RWPE2 (cell line): ENCODE measurements around the gene TNFRSF18.

Experiments used
- ATAC-seq: fragments of 200-7000 bp; cut with Tn5 transposase; 3 replicates; pipeline ENCODE4 v1.9.1; 2021; ENCODE audit warnings: low read depth
- DNase-seq: peaks from one replicate; pipeline ENCODE4 v3.0.0-alpha.2; 2020; ENCODE audit warnings: low spot score
- H3K27ac ChIP-seq: fragments of 450-650 bp; 2 replicates; pipeline ENCODE4 v1.5.1; 2017; ENCODE audit warnings: mild to moderate bottlenecking; ENCODE audit not compliant: poor library complexity, severe bottlenecking
- H3K27me3 ChIP-seq: fragments of 250-450 bp; sonication (Bioruptor Pico); 2 replicates; pipeline ENCODE4 v1.5.1; 2021; ENCODE audit warnings: mild to moderate bottlenecking, moderate library complexity; ENCODE audit not compliant: insufficient read depth, poor library complexity, severe bottlenecking
- H3K36me3 ChIP-seq: fragments of 250-450 bp; sonication (Bioruptor Pico); 2 replicates; pipeline ENCODE4 v1.5.1; 2020; ENCODE audit warnings: low read depth, mild to moderate bottlenecking, moderate library complexity
- H3K4me1 ChIP-seq: fragments of 250-450 bp; sonication (Bioruptor Pico); 2 replicates; pipeline ENCODE4 v1.5.1; 2021; ENCODE audit warnings: mild to moderate bottlenecking, moderate library complexity; ENCODE audit not compliant: insufficient read depth, poor library complexity, severe bottlenecking
- H3K4me3 ChIP-seq: fragments of 250-450 bp; sonication (Bioruptor Pico); 2 replicates; pipeline ENCODE4 v1.5.1; 2021; ENCODE audit warnings: mild to moderate bottlenecking, moderate library complexity; ENCODE audit not compliant: severe bottlenecking
- H3K9me3 ChIP-seq: fragments of 250-450 bp; sonication (Bioruptor Pico); 2 replicates; pipeline ENCODE4 v1.5.1; 2021; ENCODE audit warnings: mild to moderate bottlenecking, moderate library complexity; ENCODE audit not compliant: severe bottlenecking
- TF ChIP-seq, protein P1 (sequence below): fragments of 450-650 bp; IDR thresholded peaks from one replicate; pipeline ENCODE4 v1.5.1; 2017; ENCODE audit warnings: mild to moderate bottlenecking, moderate library complexity; ENCODE audit not compliant: poor library complexity, severe bottlenecking

Gene TNFRSF18

DNA sequence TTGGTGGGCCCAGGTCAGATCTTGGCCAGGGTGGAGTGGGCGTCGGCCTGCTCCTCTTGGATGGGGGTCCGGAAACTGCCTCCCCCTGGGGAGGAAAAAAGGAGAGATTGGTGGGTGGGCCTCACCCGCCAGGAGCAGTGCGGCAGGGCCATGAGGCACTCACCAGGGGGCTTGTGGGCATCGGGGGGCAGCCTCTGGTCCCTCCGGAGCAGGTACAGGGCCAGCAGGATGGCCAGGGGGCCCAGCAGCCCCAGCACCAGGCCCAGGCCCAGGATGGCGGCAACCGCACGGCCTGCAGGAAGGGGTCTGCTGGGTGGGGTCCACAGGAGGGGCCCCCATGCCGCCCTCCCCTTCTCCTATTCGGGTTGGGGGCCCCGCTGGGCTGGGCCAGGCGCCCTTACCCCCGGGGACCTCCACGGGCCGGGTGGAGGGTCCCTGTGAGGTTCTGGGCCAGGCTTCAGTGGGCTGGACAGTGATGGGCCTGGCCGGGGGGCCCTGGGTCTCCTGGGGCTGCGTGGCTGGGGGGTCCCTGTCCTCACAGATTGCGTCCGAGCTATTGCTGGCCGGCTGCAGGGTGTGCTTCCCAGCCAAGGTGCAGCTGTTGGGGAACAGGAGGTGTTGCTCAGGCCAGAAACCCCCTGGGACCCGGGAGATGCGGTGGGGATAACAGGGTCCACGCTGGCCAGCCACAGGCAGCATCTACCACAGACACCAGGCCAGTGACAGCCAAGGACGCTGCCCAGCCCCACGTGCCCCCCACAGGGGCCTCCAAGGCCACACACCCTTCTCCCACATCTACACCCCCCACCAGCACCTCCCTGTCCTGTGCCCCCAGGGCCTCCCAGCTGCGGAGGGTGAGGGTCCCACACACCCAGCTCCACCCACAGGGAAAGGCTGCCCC lies 5.4 kb upstream of the TNFRSF18 start:
- Histone ChIP-seq H3K27me3 (peaks cover 2% of the 10 kb centered on the region), H3K4me1 (no peaks in the 10 kb centered on the region), H3K4me3 (no peak overlapping the region), H3K27ac (no peak overlapping the region), H3K9me3 (no peaks in the 10 kb centered on the region), H3K36me3 (peaks cover 4% of the 10 kb centered on the region)
- TF ChIP-seq, protein P1, sequence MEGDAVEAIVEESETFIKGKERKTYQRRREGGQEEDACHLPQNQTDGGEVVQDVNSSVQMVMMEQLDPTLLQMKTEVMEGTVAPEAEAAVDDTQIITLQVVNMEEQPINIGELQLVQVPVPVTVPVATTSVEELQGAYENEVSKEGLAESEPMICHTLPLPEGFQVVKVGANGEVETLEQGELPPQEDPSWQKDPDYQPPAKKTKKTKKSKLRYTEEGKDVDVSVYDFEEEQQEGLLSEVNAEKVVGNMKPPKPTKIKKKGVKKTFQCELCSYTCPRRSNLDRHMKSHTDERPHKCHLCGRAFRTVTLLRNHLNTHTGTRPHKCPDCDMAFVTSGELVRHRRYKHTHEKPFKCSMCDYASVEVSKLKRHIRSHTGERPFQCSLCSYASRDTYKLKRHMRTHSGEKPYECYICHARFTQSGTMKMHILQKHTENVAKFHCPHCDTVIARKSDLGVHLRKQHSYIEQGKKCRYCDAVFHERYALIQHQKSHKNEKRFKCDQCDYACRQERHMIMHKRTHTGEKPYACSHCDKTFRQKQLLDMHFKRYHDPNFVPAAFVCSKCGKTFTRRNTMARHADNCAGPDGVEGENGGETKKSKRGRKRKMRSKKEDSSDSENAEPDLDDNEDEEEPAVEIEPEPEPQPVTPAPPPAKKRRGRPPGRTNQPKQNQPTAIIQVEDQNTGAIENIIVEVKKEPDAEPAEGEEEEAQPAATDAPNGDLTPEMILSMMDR = no peak
- DNase-seq = peak; percentile 46
- no peak for ATAC-seq

DNA sequence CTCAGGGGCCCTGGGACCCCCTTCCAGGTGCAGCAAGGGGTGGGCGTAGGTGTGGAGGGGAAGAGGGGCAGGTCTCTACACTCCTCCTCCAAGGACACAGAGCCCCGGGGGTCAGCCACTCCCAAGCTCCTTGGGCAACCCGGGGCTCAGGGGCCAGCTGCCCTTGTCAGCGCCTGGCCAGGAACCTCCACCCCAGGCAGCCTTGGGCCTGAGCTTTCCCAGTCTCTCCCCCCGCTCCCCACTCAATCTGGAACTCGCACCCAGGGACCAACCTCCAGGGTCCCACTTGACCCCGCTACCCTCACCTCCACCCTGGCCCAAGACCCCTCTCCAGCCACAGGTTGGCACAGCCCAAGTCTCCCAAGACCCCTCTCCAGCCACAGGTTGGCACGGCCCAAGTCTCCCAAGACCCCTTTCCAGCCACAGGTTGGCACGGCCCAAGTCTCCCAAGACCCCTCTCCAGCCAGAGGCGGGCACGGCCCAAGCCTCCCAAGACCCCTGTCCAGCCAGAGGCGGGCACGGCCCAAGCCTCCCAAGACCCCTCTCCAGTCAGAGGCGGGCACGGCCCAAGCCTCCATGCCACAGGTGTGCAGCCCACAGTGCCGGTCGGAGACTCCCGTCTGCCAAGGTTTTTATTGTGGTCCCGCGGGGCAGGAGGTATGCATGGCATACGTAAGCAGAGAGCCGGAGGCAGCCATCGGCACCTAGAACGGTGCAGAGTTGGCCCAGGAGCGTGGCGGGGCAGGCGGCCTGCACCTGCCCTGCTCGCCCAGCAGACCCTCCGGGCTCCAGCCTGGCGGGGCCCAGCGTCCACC lies 4.5 kb upstream of the TNFRSF18 start:
- TF ChIP-seq, protein P1 = no peak
- Histone ChIP-seq H3K36me3 (no peaks in the 10 kb centered on the region; the same call in 1 of the 2 replicates), H3K9me3 (no peaks in the 10 kb centered on the region), H3K4me3 (no peak overlapping the region), H3K27me3 (peaks cover 8% of the 10 kb centered on the region), H3K4me1 (no peaks in the 10 kb centered on the region), H3K27ac (no peak overlapping the region)
- ATAC-seq = no peak
- DNase-seq = peak; percentile 69

DNA sequence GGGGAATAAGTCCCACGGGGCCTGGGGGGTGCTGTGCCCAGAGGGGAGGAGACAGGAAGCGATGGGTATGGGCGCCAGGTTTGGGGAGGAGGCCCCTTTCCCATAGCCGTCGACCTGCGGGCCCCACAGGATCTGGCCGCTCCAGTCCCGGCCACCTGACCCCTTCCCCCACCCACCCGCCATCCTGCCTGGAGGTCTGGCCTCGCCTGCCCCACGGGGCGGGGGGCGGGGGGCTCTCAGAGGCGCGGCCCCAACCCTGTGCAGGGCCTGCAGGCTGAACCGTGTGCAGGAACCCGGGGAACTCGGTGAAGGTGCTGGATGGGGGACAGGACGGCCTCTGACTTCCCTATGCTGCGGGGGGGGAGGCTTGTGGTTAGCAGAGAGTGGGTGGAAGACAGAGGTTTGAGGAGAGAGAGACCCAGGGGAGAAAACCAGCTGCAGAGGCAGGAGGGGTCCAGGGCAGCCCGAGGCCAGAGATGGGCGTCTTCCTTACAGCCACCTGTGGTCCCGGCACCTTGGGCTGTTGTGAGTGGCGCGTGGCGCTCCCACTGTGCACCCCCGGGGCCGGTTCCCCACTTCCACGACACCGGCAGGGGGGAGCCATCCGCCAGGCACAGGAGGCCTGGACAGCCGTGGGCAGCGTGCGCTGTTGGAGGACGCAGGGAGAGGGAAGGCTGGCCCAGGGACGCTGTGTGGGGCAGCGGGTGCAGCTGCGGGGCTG lies 2.5 kb upstream of the TNFRSF18 start:
- Histone ChIP-seq H3K9me3 (no peaks in the 10 kb centered on the region), H3K4me1 (no peaks in the 10 kb centered on the region), H3K4me3 (no peak overlapping the region), H3K27ac (no peak overlapping the region), H3K36me3 (no peaks in the 10 kb centered on the region), H3K27me3 (peaks cover 8% of the 10 kb centered on the region)
- DNase-seq (peak; percentile 66), ATAC-seq (no peak)
- TF ChIP-seq, protein P1 = no peak

DNA sequence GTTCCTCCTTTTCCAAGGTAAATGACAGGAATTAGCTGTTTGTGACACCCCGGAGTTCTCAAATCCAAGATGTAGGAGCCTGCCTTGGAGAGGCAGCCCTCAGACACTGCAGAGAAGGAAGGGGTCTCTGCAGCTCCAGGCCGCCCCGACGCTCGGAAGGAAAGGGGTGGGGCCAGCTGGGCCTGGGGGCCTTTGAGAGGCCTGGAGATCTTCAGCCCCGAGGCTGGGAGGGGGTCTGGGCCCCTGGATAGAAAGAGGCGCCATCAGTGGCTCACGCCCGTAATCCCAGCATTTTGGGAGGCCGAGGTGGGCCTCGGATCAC lies 1.1 kb upstream of the TNFRSF18 start:
- Histone ChIP-seq H3K27ac (no peak overlapping the region), H3K36me3 (no peaks in the 10 kb centered on the region), H3K9me3 (no peaks in the 10 kb centered on the region), H3K4me1 (no peaks in the 10 kb centered on the region), H3K4me3 (no peak overlapping the region), H3K27me3 (peaks cover 8% of the 10 kb centered on the region)
- DNase-seq (no peak), ATAC-seq (no peak)
- TF ChIP-seq, protein P1 = no peak
